Measurements from ENCODE around the gene CELSR1.

GRCh38 chr22:46369716-46370583 is 167.5 kb downstream of the CELSR1 start:
- TF ChIP-seq CTCF (IDR thresholded peaks at IDR 0.05) (no peak), POLR2A (IDR thresholded peaks at IDR 0.05) (no peak), EP300 (IDR thresholded peaks at IDR 0.05) (no peak)

Measured in ovary (tissue), 3 donors.